Measurements from ENCODE around the gene TXNL4B. TPM values are rescaled to one million over a fixed set of nuclear protein-coding genes. Genes with fewer than 3 reads are reported as not detected.

TXNL4B gene
- total RNA-seq, 1 donor from 2014 or later = 6.0 TPM

GRCh38 chr16:72042157-72042660 is 51.2 kb downstream of the TXNL4B start:
- DNase-seq (ENCODE audit: extremely low read depth, low read depth, low spot score) = no peak

- DNase-seq (ENCODE audit: extremely low read depth, low read depth, low spot score) = no peak
Measured at GRCh38 chr16:72036098-72036497, 57.3 kb downstream of the TXNL4B start.

Other genes starting within 250 kb of the TXNL4B start
- gene ATXN1L, start 247.6 kb downstream of the TXNL4B start, total RNA-seq = 26.1 and 26.9 TPM in 2 replicates
- 3.5 and 9.0 TPM in 2 replicates for gene ZNF821, start 209.4 kb downstream of the TXNL4B start, total RNA-seq
- 173 and 192 TPM in 2 replicates for gene IST1, start 198.1 kb downstream of the TXNL4B start, total RNA-seq
- gene PKD1L3, start 93.2 kb downstream of the TXNL4B start, total RNA-seq = not detected in 2 replicates
- 2.7 and 3.6 TPM in 2 replicates for gene DHODH, start 84.9 kb downstream of the TXNL4B start, total RNA-seq
- gene HP, start 39.1 kb downstream of the TXNL4B start, total RNA-seq = not detected in 2 replicates
- gene HPR, start 30.4 kb downstream of the TXNL4B start, total RNA-seq = not detected in 2 replicates
- 44.7 and 52.7 TPM in 2 replicates for gene DHX38, start 227 bp upstream of the TXNL4B start, total RNA-seq
- 0.12 TPM in 1 of 2 replicates, not detected in the other for gene PMFBP1, start 78.5 kb upstream of the TXNL4B start, total RNA-seq